Measurements from ENCODE around the gene DPYD. TPM values are rescaled to one million over a fixed set of nuclear protein-coding genes. Genes with fewer than 3 reads are reported as not detected.

DPYD gene
- total RNA-seq, 2 experiments from 2014 or later = 34.4 to 35.9 TPM

GRCh38 chr1:97551113-97551512 is 369.7 kb downstream of the DPYD start:
- no peaks in the 10 kb centered on the region for H3K27me3 Mint-ChIP-seq
- Histone ChIP-seq H3K36me3 (ENCODE audit: insufficient read depth, low read length) (peaks cover 19% of the 10 kb centered on the region), H3K27ac (ENCODE audit: low read depth in 1 of 2, low read length in 2 of 2) (no peak overlapping the region), H3K4me3 (ENCODE audit: low read length) (no peak overlapping the region), H3K4me1 (ENCODE audit: insufficient read depth, low read length) (no peaks in the 10 kb centered on the region), H3K9me3 (ENCODE audit: control insufficient read depth in 1 of 2, insufficient read depth in 1 of 2, low read length in 2 of 2) (no peaks in the 10 kb centered on the region), H3K27me3 (ENCODE audit: control insufficient read depth in 1 of 2, insufficient read depth in 2 of 2, low read length in 2 of 2) (no peaks in the 10 kb centered on the region)
- TF ChIP-seq CTCF (IDR thresholded peaks at IDR 0.05) = no peak
- POLR2A ChIA-PET = no interaction called here
- no peak overlapping the region for H3K27ac Mint-ChIP-seq
- no peaks in the 10 kb centered on the region for H3K4me1 Mint-ChIP-seq (ENCODE audit: low read depth)
- intact Hi-C loops (cut with DNase I, micrococcal nuclease) = no loop called here
- DNase-seq (no peak), ATAC-seq (ENCODE audit: poor library complexity) (no peak)
- H3K4me3 Mint-ChIP-seq = no peak overlapping the region
- no peaks in the 10 kb centered on the region for H3K9me3 Mint-ChIP-seq
- H3K36me3 Mint-ChIP-seq (ENCODE audit: low read depth) = peaks cover 43% of the 10 kb centered on the region
- CTCF ChIA-PET = interaction anchor here (1.1 kb wide), 1 partner anchor 14 kb away, joined by 3 read pairs; no protein-coding TSS in a partner anchor

GRCh38 chr1:97545446-97545845 is 375.4 kb downstream of the DPYD start:
- no peak overlapping the region for H3K4me3 Mint-ChIP-seq
- no peaks in the 10 kb centered on the region for H3K27me3 Mint-ChIP-seq
- no peak overlapping the region for H3K4me3 ChIP-seq (ENCODE audit: low read length)
- no peak for DNase-seq
- no peaks in the 10 kb centered on the region for H3K9me3 Mint-ChIP-seq
- H3K36me3 ChIP-seq (ENCODE audit: insufficient read depth, low read length) = peaks cover 21% of the 10 kb centered on the region
- ATAC-seq (ENCODE audit: poor library complexity) = no peak
- H3K27me3 ChIP-seq (ENCODE audit: control insufficient read depth in 1 of 2, insufficient read depth in 2 of 2, low read length in 2 of 2) = no peaks in the 10 kb centered on the region
- no peaks in the 10 kb centered on the region for H3K4me1 ChIP-seq (ENCODE audit: insufficient read depth, low read length)
- POLR2A ChIA-PET = no interaction called here
- H3K36me3 Mint-ChIP-seq (ENCODE audit: low read depth) = peaks cover 47% of the 10 kb centered on the region
- no peak overlapping the region for H3K27ac ChIP-seq (ENCODE audit: low read depth in 1 of 2, low read length in 2 of 2)
- H3K27ac Mint-ChIP-seq = no peak overlapping the region
- intact Hi-C loops (cut with DNase I, micrococcal nuclease) = no loop called here
- no peaks in the 10 kb centered on the region for H3K4me1 Mint-ChIP-seq (ENCODE audit: low read depth)
- no peak for TF ChIP-seq CTCF (IDR thresholded peaks at IDR 0.05)
- no peaks in the 10 kb centered on the region for H3K9me3 ChIP-seq (ENCODE audit: control insufficient read depth in 1 of 2, insufficient read depth in 1 of 2, low read length in 2 of 2)
- CTCF ChIA-PET = no interaction called here

GRCh38 chr1:97540346-97540888 is 380.4 kb downstream of the DPYD start:
- Mint-ChIP-seq H3K9me3 (no peaks in the 10 kb centered on the region), H3K27me3 (no peaks in the 10 kb centered on the region), H3K27ac (no peak overlapping the region), H3K36me3 (ENCODE audit: low read depth) (peaks cover 71% of the 10 kb centered on the region), H3K4me3 (no peak overlapping the region), H3K4me1 (ENCODE audit: low read depth) (no peaks in the 10 kb centered on the region)
- Histone ChIP-seq H3K4me3 (ENCODE audit: low read length) (no peak overlapping the region), H3K27ac (ENCODE audit: low read depth in 1 of 2, low read length in 2 of 2) (no peak overlapping the region), H3K27me3 (ENCODE audit: control insufficient read depth in 1 of 2, insufficient read depth in 2 of 2, low read length in 2 of 2) (no peaks in the 10 kb centered on the region), H3K36me3 (ENCODE audit: insufficient read depth, low read length) (peaks cover 5% of the 10 kb centered on the region), H3K4me1 (ENCODE audit: insufficient read depth, low read length) (no peaks in the 10 kb centered on the region), H3K9me3 (ENCODE audit: control insufficient read depth in 1 of 2, insufficient read depth in 1 of 2, low read length in 2 of 2) (no peaks in the 10 kb centered on the region)
- no peak for DNase-seq
- intact Hi-C loops (cut with DNase I, micrococcal nuclease) = no loop called here
- no peak for ATAC-seq (ENCODE audit: poor library complexity)
- POLR2A ChIA-PET = no interaction called here
- CTCF ChIA-PET = interaction anchor here (1.1 kb wide), 1 partner anchor 8 kb away, joined by 3 read pairs; no protein-coding TSS in a partner anchor
- no peak for TF ChIP-seq CTCF (IDR thresholded peaks at IDR 0.05)

Measured in CD4-positive, alpha-beta T cell (primary cell).